ENCODE results near the gene NFIB.
A peak's percentile ranks its signal among the peaks of the same experiment; 100 is the strongest.

NFIB gene

GRCh38 chr9:14300040-14300439 is 13.9 kb downstream of the NFIB start:
- no peak for TF ChIP-seq CTCF (IDR thresholded peaks at IDR 0.05; ENCODE audit: insufficient read depth, missing control alignments)
- no peak for DNase-seq (ENCODE audit: insufficient read length, low spot score)
- FAIRE-seq: no peak

DNA sequence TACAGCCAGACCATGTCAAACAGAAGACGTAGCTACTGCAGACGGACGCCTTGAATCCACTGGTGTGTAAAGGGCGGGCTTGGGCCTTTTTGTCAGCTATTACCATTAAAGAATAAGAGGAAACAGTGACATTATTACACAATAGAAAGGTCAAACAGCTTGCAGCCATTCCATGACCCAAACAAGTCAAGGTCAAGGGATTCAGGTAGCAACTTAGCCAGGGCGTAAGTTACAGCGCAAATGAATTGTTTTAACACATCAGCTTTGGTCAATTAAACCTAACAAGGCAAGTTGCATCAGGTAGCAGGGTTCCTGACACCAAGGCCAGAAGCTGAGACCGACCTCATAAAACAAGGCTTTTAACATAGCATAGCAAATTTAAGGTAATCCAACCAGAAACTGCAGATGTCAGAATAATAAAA is 15.3 kb downstream of the NFIB start:
- no peak for DNase-seq (ENCODE audit: insufficient read length, low spot score)
- TF ChIP-seq CTCF (IDR thresholded peaks at IDR 0.05; ENCODE audit: insufficient read depth, missing control alignments): no peak
- no peak for FAIRE-seq

GRCh38 chr9:14296495-14297113 is 17.3 kb downstream of the NFIB start:
- DNase-seq (ENCODE audit: insufficient read length, low spot score) (no peak), FAIRE-seq (no peak)
- no peak for TF ChIP-seq CTCF (IDR thresholded peaks at IDR 0.05; ENCODE audit: insufficient read depth, missing control alignments)

DNA sequence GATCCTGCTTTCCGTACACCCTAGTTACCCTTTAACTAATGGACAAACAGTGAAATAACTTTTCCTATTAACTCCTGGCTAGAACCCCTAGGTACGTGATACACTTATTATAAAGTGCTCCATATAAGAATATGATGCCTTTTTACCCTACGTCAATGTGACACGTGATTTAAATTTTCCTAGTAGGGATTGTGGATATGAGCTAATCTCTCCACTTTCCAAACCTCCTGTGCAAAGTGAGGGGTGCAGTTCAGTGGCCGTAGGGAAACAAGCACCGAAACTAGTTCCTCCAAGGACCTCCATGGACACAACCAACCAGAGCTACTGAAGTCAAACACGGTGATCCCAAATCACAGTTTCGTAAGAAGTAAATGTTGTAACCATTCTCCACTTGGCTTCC is 19.3 kb downstream of the NFIB start:
- FAIRE-seq: no peak

DNA sequence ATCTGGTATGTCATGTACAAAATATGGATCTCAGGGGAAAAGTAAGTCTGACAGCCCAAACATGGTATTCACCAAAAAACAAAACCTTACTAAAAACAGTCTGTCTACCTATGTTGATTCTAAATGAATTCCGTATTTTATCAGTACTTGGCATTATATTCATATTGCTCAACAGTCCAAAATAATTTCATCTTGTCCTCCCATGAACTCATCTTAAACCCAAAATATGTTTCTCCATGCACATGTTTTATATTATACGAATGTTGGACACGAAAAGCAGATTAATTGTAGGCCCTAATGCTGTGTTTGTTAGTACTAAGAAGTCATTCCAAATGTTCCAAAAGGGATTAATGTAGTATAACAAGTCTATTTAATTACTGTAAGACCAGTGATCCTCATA is 20.1 kb downstream of the NFIB start:
- TF ChIP-seq CTCF (IDR thresholded peaks at IDR 0.05; ENCODE audit: insufficient read depth, missing control alignments): no peak
- DNase-seq (ENCODE audit: insufficient read length, low spot score) (no peak), FAIRE-seq (peak; percentile 91)

More for the DNA sequence above, 19.3 kb downstream of the NFIB start:
- TF ChIP-seq CTCF (IDR thresholded peaks at IDR 0.05; ENCODE audit: insufficient read depth, missing control alignments): no peak
- no peak for DNase-seq (ENCODE audit: insufficient read length, low spot score)

DNA sequence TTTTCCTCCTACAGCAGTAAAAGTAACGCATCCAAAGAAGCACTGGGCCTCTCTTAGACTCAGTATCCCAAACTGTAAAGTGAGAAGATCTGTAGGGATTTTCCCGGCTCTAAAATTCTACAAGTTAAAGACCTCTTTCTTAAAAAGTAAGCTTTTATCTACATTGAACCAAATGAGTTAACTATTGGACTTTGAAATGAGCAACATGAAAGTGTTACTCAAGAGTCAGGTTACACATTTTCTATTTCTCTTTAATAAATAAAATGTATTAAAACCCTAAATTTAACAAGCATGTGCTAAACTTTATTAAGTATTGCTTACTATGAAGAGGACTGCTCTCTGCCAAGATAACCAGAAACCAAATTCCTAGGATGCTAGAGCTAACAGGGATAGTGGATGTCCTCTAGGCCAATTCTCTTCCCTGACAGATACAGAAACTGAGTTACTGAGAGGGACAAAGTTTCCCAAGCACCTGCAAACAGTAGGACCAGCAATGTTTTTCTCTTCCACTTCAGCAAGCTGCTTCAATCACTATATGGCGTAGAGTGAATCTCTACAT is 21.7 kb downstream of the NFIB start:
- TF ChIP-seq CTCF (IDR thresholded peaks at IDR 0.05; ENCODE audit: insufficient read depth, missing control alignments): no peak
- FAIRE-seq (no peak), DNase-seq (ENCODE audit: insufficient read length, low spot score) (no peak)

- no peak for TF ChIP-seq CTCF (IDR thresholded peaks at IDR 0.05; ENCODE audit: insufficient read depth, missing control alignments)
- FAIRE-seq: no peak
- DNase-seq (ENCODE audit: insufficient read length, low spot score): no peak
These were observed 24.0 kb downstream of the NFIB start for GRCh38 chr9:14289916-14290315.

Data from D721Med (cell line).